Astrocyte of the cerebellum (primary cell): ENCODE results near the gene DDX39A.
"Not testable (repeated sequence)": the region's sequence is repeated elsewhere in the genome, so short reads cannot be mapped to it uniquely, and the experiment has no call there.

Experiments used
- DNase-seq: peaks from one replicate; pipeline ENCODE4 v3.0.0-alpha.2; 2011; ENCODE audit warnings: low read depth
- H3K4me3 ChIP-seq: 2 replicates; pipeline ENCODE4 v1.5.1; 2011; ENCODE audit warnings: mild to moderate bottlenecking, low read depth, low read length, moderate library complexity
- CTCF ChIP-seq: IDR thresholded peaks from 2 replicates; pipeline ENCODE4 v1.5.1; 2012; ENCODE audit warnings: low read length, low read depth, moderate library complexity, mild to moderate bottlenecking; ENCODE audit errors: missing control alignments
- in situ Hi-C: cut with HindIII; loops from 2 replicates; pipeline ENCODE4 v1.10.0; 2017; ENCODE audit warnings: low sequenced_read_pairs

The DDX39A gene

GRCh38 chr19:14381689-14382474, 37.3 kb downstream of the DDX39A start:
- in situ Hi-C loops, result no loop called here
- peak overlapping the region; percentile 38 for H3K4me3 ChIP-seq
- no peak for DNase-seq
- TF ChIP-seq CTCF, result no peak

DNA sequence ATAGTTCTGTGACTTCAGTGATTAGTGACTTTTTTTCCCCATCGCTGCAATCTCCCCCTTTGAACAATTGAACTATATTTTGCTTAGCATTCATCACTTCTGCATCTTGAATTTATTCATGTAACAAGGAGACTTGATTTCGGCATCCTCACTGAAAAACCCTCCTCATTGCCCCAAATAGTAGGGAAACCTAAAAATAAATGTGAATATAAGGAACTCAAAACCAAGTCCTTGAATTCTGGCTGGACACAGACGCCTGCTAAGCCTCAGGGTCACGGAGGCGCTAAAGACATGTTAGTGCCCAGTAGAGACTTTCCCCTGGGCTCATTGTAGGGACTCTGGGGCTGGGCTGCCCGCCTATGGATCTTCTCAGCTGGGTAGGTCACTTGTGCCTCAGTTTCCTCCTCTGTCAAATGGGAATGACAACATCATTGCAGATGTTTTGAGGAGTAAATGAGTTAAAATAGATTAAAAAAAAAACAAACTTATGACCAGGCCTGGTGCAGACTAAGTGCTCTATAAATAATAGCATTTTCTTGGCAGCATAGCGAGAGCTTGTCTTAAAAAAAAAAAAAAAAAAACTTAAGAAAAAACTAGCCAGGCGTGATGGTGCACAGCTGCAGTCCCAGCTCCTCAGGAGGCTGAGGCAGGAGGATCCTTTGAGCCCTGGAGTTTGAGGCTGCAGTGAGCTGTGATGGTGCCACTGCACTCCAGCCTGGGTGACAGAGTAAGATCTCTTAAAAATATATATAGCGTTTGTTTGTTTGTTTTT, 39.7 kb downstream of the DDX39A start:
- no peak for DNase-seq
- no peak for TF ChIP-seq CTCF
- in situ Hi-C loops, result no loop called here
- H3K4me3 ChIP-seq, result no peak overlapping the region

DNA sequence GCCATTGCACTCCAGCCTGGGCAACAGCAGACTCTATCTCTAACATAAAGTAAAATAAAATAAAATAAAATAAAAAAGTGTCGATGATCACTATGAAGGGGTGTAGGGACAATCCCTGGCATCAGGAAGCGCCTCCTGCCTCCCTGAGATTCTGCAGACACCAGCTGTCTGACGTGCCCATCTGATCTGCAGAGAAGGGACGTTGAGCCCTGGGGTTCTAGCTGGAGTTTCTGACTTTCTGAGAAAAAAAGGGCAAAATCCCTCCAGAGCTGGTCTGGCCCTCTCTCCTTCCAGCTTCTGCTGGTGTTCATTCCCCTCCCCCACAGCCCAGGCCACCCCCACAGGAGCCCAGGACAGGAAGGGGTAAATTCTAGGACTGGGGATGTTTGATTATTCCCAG, 40.3 kb downstream of the DDX39A start:
- H3K4me3 ChIP-seq, result no peak overlapping the region
- in situ Hi-C loops, result no loop called here
- no peak for DNase-seq
- no peak for TF ChIP-seq CTCF

DNA sequence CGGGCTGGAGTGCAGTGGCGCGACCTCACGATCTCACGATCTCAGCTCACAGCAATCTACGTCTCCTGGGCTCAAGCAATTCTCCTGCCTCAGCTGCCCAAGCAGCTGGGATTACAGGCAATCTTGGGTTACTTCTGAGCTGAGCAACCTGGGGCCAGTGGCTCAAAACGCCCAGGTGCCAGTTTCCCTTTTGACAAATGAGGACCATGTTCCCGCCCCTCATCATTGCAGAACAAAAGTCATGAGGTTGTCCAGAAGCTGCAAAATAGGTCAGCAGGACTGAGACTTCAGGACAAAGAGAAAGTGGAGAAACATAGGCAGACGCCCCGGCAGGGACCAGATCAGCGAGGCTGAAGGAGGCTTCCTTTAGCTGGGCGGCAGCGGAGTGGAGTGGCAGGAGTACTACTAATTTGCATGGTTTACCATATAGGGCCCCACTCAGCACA, 41.2 kb downstream of the DDX39A start:
- in situ Hi-C loops, result no loop called here
- TF ChIP-seq CTCF, result no peak
- DNase-seq, result no peak
- H3K4me3 ChIP-seq, result no peak overlapping the region

- TF ChIP-seq CTCF, result no peak
- no peak for DNase-seq
- in situ Hi-C loops, result no loop called here
- no peak overlapping the region for H3K4me3 ChIP-seq
These were observed 43.4 kb downstream of the DDX39A start for GRCh38 chr19:14375582-14376291.

- no peak for TF ChIP-seq CTCF
- no peak for DNase-seq
- H3K4me3 ChIP-seq, result no peak overlapping the region
- in situ Hi-C loops, result no loop called here
These were observed 44.0 kb downstream of the DDX39A start for GRCh38 chr19:14375055-14375581.

DNA sequence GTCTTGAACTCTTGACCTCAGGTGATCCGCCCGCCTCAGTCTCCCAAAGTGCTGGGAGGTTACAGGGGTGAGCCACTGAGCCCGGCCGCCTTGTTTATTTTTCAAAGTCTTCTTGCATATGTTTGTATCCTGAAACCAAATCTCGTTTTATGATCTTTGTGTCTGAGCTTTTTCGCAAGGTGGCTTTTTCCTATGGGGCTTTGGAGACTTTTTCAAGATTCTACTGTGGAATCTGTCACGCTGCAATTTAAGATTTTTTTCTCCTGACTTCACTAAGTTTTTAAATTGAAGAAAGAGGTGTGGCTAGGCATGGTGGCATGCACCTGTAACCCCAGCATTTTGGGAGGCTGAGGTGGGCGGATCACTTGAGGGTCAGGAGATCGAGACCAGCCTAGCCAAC, 44.8 kb downstream of the DDX39A start:
- DNase-seq, H3K4me3 ChIP-seq, in situ Hi-C loops: not testable (repeated sequence)

DNA sequence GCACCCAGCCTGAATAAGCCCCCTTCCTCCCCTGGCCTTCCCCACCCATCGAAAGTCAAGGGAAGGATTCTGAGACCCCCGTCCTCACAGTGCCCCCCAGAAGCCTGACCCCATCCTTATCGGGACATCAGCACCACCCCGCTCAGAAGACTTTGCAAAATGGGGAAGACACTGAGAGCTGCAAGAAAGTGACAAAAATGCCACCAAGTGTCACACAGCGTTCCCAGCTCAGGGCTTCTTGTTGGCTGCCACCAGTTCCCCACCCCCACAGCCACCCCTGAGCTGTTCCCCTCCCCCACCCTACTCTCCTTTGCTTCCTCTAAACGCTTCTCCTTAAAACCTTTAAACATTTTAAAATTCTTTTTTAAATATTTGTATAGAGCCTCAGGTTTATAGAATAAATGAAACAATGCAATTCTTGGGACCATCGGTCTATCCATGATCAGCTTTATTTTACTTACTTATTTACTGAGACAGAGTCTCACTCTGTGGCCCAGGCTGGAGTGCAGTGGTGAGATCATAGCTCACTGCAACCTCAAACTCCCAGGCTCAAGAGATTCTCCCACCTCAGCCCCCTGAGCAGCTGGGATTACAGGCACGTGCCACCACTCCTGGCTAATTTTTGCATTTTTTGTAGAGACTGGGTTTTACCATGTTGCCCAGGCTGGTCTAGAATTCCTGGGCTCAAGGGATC, 46.6 kb downstream of the DDX39A start:
- DNase-seq, in situ Hi-C loops, H3K4me3 ChIP-seq: not testable (repeated sequence)
